HG02623 (cell line): ENCODE data around the gene FKTN.
A peak's percentile ranks its signal among the peaks of the same experiment; 100 is the strongest.

Experiments used
- ATAC-seq: cut with Tn5 transposase; IDR thresholded peaks from one replicate; pipeline ENCODE4 v1.9.1; 2021; ENCODE audit warnings: moderate library complexity; ENCODE audit not compliant: unreplicated experiment

The FKTN gene

GRCh38 chr9:105625088-105625487, 67.2 kb downstream of the FKTN start:
- no peak for ATAC-seq

- no peak for ATAC-seq
Observed at GRCh38 chr9:105632807-105633206, 74.9 kb downstream of the FKTN start.

- no peak for ATAC-seq
Observed at GRCh38 chr9:105633411-105633810, 75.5 kb downstream of the FKTN start.

- no peak for ATAC-seq
Observed at GRCh38 chr9:105636331-105636730, 78.4 kb downstream of the FKTN start.

GRCh38 chr9:105637787-105638395, 80.0 kb downstream of the FKTN start:
- no peak for ATAC-seq

GRCh38 chr9:105639936-105640335, 82.0 kb downstream of the FKTN start:
- ATAC-seq: no peak

GRCh38 chr9:105643795-105644194, 85.9 kb downstream of the FKTN start:
- ATAC-seq: no peak

GRCh38 chr9:105646879-105647594, 89.1 kb downstream of the FKTN start:
- ATAC-seq: no peak

- ATAC-seq: no peak
Observed at GRCh38 chr9:105647595-105648349, 89.8 kb downstream of the FKTN start.

- ATAC-seq: no peak
Observed at GRCh38 chr9:105651806-105652205, 93.9 kb downstream of the FKTN start.

- no peak for ATAC-seq
Observed at GRCh38 chr9:105656131-105656921, 98.4 kb downstream of the FKTN start.

GRCh38 chr9:105658351-105658750, 100.4 kb downstream of the FKTN start:
- no peak for ATAC-seq

- no peak for ATAC-seq
Observed at GRCh38 chr9:105661011-105661410, 103.1 kb downstream of the FKTN start.

- peak; percentile 81 for ATAC-seq
Observed at GRCh38 chr9:105662184-105663104, 104.5 kb downstream of the FKTN start, which contains the start of gene TAL2. Gene TAL2, plus strand, starts transcription at chr9:105662457. Its CDS starts 40 bp downstream, at chr9:105662497.

GRCh38 chr9:105663914-105664313, 106.0 kb downstream of the FKTN start:
- ATAC-seq: no peak

- ATAC-seq: no peak
Observed at GRCh38 chr9:105667867-105668266, 109.9 kb downstream of the FKTN start.

GRCh38 chr9:105670315-105670714, 112.4 kb downstream of the FKTN start:
- ATAC-seq: peak; percentile 60

GRCh38 chr9:105670775-105671174, 112.8 kb downstream of the FKTN start:
- ATAC-seq: no peak

- no peak for ATAC-seq
Observed at GRCh38 chr9:105672711-105673234, 114.8 kb downstream of the FKTN start.
